ENCODE measurements around the gene ANKRD23. TPM values are rescaled to one million over a fixed set of nuclear protein-coding genes. Genes with fewer than 3 reads are reported as not detected.

The ANKRD23 gene
- total RNA-seq, 1 donor from 2014 or later = 0.98 TPM

DNA sequence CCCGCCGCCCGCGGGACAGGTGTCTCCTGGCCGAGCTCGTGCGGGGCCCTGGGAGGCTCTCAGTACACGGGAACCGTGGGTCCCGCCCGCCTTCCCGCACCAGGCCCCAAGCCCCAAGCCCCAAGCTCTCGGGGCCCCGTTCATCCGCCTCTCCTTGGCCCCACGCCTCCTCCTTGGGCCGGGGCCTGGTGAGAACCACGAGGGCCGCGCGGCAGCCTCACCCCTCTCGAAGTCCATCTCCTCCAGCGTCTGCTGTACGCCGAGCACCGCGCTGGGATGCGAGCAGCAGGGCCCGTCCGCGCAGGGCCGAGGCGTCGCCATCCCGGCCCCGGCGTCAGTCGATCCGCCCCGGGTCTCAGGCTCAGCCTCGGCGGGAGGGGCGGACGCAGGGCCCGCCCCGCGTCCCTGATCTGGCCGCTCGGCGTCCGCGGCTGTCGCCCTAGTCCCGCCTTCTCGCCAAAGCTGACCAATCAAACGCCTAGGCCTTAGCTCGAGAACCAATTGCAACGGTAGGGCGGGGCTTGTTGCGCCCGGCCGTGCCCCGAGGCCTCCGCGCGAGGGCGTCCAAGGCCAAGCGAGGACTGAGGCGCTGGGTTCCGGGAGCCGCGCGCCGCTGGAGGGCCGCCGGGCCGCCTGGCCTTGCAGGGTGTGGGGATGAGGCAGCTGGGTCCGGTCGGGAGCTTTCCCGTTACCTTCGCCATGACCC is 14.0 kb upstream of the ANKRD23 start, which contains the start of gene ANKRD39:
TSS of gene ANKRD39 (minus strand) at position 350 of the 706 bp plus-strand sequence. CDS start at position 321, 29 bp downstream.
- DNase-seq (ENCODE audit: extremely low spot score in 2 of 2) = peak in 1 of 2 donors; percentile 98
- Histone ChIP-seq H3K4me3 (peak within 1 kb of the TSS; percentile 63 to 87), H3K36me3 (peaks cover 0 to 41% of the 10 kb centered on the region in 2 donors), H3K27me3 (no peaks in the 10 kb centered on the region), H3K27ac (peak within 1 kb of the TSS; percentile 79), H3K9me3 (no peaks in the 10 kb centered on the region), H3K4me1 (peaks cover 49% of the 10 kb centered on the region)
- TF ChIP-seq POLR2A (IDR thresholded peaks at IDR 0.05) (peak in 1 of 2 donors; percentile 74), POLR2AphosphoS5 (IDR thresholded peaks at IDR 0.05; ENCODE audit: insufficient read depth in 1 of 2, low read depth in 1 of 2) (peak; percentile 33 to 82)
- TF ChIP-seq, protein P1, sequence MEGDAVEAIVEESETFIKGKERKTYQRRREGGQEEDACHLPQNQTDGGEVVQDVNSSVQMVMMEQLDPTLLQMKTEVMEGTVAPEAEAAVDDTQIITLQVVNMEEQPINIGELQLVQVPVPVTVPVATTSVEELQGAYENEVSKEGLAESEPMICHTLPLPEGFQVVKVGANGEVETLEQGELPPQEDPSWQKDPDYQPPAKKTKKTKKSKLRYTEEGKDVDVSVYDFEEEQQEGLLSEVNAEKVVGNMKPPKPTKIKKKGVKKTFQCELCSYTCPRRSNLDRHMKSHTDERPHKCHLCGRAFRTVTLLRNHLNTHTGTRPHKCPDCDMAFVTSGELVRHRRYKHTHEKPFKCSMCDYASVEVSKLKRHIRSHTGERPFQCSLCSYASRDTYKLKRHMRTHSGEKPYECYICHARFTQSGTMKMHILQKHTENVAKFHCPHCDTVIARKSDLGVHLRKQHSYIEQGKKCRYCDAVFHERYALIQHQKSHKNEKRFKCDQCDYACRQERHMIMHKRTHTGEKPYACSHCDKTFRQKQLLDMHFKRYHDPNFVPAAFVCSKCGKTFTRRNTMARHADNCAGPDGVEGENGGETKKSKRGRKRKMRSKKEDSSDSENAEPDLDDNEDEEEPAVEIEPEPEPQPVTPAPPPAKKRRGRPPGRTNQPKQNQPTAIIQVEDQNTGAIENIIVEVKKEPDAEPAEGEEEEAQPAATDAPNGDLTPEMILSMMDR (IDR thresholded peaks at IDR 0.05) = peak; percentile 65 to 93 (median 76)
- intact Hi-C loops (cut with DNase I) = loop anchor here (2.0 to 10.0 kb wide), 3 partner anchors 49 to 223 kb away; partner anchors contain the start of gene KANSL3

DNA sequence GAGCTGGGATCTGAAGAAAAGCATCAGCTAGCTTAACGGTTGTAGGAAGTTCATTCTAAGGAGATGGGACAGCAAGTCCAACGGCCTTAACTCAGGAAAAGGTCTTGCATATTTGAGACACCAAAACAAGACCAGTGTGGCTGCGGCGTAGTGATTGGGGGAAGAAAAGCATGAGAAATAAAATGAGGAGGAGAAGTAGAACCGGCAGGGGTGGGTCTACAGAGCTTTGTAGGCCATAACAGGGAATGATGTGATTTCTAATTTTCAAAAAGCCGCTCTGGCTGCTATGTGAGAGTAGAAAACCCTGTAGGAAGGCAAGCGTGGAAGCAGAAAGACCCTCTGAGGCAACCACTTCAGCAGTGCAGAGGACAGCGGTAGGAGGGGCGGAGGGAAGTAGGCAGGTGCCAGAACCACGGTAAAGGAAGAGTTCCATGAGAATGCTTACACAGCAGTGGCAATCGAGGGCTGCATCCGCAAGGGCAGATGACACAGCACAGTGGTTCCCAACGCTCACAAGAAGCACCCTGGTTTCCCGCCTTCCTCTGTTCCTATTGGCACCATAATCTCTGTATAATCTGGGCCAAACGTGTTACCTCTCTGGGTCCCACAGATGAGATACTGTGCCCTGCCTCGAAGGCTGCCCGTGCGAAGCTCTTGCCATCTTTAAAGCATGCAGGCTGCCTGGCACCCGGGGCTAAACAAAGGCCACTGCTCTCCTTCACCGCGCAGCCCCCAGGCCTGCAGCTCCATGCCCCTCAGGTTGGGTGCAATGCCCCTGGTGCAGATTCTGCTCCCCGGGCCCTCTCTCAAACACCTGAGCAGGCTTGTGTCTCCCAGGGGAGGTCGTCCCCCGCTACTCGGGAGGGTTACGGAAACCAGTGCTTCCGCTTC is 13.2 kb upstream of the ANKRD23 start:
- TF ChIP-seq, protein P1 (IDR thresholded peaks at IDR 0.05) = no peak
- TF ChIP-seq POLR2AphosphoS5 (IDR thresholded peaks at IDR 0.05; ENCODE audit: insufficient read depth in 1 of 2, low read depth in 1 of 2) (no peak), POLR2A (IDR thresholded peaks at IDR 0.05) (no peak)
- H3K9me3 ChIP-seq = no peaks in the 10 kb centered on the region
- peaks cover 0 to 41% of the 10 kb centered on the region in 2 donors for H3K36me3 ChIP-seq
- DNase-seq (ENCODE audit: extremely low spot score in 2 of 2) = no peak
- peak overlapping the region; percentile 79 for H3K27ac ChIP-seq
- no peaks in the 10 kb centered on the region for H3K27me3 ChIP-seq
- intact Hi-C loops (cut with DNase I) = loop anchor here (10.0 kb wide), 1 partner anchor 222 kb away; the partner anchor contains the start of gene KANSL3
- peak overlapping the region; percentile 63 to 87 for H3K4me3 ChIP-seq
- H3K4me1 ChIP-seq = peaks cover 49% of the 10 kb centered on the region

DNA sequence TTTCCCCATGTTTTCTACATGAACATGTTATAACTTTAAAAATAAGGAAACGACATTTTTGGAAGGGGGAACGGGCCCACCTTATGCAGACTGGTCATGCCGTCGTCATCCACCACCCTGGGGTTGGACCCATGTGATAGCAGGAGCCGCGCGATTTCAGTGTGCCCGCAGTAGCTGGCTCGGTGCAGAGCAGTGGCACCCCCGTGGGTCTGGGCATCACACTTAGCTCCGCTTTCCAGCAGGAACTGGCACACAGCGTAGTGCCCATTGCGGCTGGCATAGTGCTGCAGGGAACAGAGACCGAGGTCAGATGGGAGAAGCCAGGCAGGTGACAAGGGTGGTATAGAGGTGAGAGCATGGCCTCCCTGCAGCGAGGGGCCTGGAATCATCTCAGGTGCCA is 9.5 kb upstream of the ANKRD23 start:
- Histone ChIP-seq H3K36me3 (peaks cover 0 to 55% of the 10 kb centered on the region in 2 donors), H3K4me1 (peaks cover 22% of the 10 kb centered on the region), H3K4me3 (no peak overlapping the region), H3K27me3 (no peaks in the 10 kb centered on the region), H3K9me3 (no peaks in the 10 kb centered on the region), H3K27ac (no peak overlapping the region)
- TF ChIP-seq POLR2A (IDR thresholded peaks at IDR 0.05) (no peak), POLR2AphosphoS5 (IDR thresholded peaks at IDR 0.05; ENCODE audit: insufficient read depth in 1 of 2, low read depth in 1 of 2) (no peak)
- TF ChIP-seq, protein P1 (IDR thresholded peaks at IDR 0.05) = no peak
- no peak for DNase-seq (ENCODE audit: extremely low spot score in 2 of 2)
- intact Hi-C loops (cut with DNase I) = loop anchor here (10.0 kb wide), 1 partner anchor 219 kb away; the partner anchor contains the start of gene KANSL3

DNA sequence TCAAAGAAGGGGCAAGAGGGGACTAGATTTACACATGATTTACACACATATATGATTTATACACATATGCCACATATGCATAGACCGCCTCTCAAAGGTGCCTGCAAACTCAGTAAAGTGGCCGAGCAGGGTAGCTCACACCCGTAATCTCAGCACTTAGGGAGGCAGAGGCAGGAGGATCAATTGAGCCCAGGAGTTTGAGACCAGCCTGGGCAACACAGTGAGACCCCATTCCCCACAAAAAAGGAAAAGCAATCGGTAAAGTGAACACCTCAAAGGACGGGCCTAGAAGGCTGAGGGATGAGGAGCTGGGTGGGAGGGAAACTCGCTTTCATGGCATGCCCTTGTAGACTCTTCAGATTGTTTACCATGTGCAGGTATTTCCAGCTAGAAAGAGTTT is 8.8 kb upstream of the ANKRD23 start:
- TF ChIP-seq POLR2A (IDR thresholded peaks at IDR 0.05) (no peak), POLR2AphosphoS5 (IDR thresholded peaks at IDR 0.05; ENCODE audit: insufficient read depth in 1 of 2, low read depth in 1 of 2) (no peak)
- TF ChIP-seq, protein P1 (IDR thresholded peaks at IDR 0.05) = no peak
- no peaks in the 10 kb centered on the region for H3K27me3 ChIP-seq
- H3K27ac ChIP-seq = no peak overlapping the region
- H3K9me3 ChIP-seq = no peaks in the 10 kb centered on the region
- intact Hi-C loops (cut with DNase I) = loop anchor here (10.0 kb wide), 1 partner anchor 218 kb away; the partner anchor contains the start of gene KANSL3
- H3K4me3 ChIP-seq = no peak overlapping the region
- peaks cover 0 to 62% of the 10 kb centered on the region in 2 donors for H3K36me3 ChIP-seq
- peaks cover 22% of the 10 kb centered on the region for H3K4me1 ChIP-seq
- no peak for DNase-seq (ENCODE audit: extremely low spot score in 2 of 2)

All from vagina (tissue), 2 donors.